Mucosa of descending colon (tissue), 3 donors: Measurements from ENCODE around the gene MINDY3. TPM values are rescaled to one million over a fixed set of nuclear protein-coding genes. Genes with fewer than 3 reads are reported as not detected.

ENCODE experiments used
- ATAC-seq: fragments of 200-7000 bp; cut with Tn5 transposase; one replicate; pipeline ENCODE4 v1.9.1; 2020; ENCODE audit warnings: mild to moderate bottlenecking, moderate library complexity
- DNase-seq, 3 donors: peaks; one replicate each; pipeline ENCODE4 v3.0.0-alpha.2; 2020
- H3K36me3 ChIP-seq: fragments of 200-600 bp; one replicate; pipeline ENCODE4 v1.8.0; 2021; ENCODE audit warnings: low read depth, mild to moderate bottlenecking
- H3K4me1 ChIP-seq: fragments of 200-600 bp; one replicate; pipeline ENCODE4 v1.8.0; 2021; ENCODE audit warnings: low read depth, mild to moderate bottlenecking
- H3K4me3 ChIP-seq: fragments of 200-600 bp; one replicate; pipeline ENCODE4 v1.8.0; 2021; ENCODE audit warnings: mild to moderate bottlenecking
- H3K9me3 ChIP-seq: fragments of 200-600 bp; one replicate; pipeline ENCODE4 v1.8.0; 2021; ENCODE audit warnings: mild to moderate bottlenecking
- intact Hi-C, 2 donors: fragments of 100-400 bp; cut with DNase I in 1 of 2; cut with micrococcal nuclease in 1 of 2; formaldehyde crosslinking; loops; one replicate each; pipeline versions ENCODE4 v1.11.0 to v1.11.1; 2022; cut with DNase I, micrococcal nuclease
- total RNA-seq, 3 donors: library from RNA; stranded (reverse); fragmentation: NEBNext Ultra II Directional in 2 of 3; extraction: Animal tissue kit (Norgen Biotek cat#: 25700) in 2 of 3; gene quantifications; one replicate each; pipeline versions ENCODE4 v1.2.1 to v1.2.4, GENCODE V29; 2021 to 2023
- TF ChIP-seq, protein P1 (sequence below): fragments of 200-600 bp; IDR thresholded peaks from one replicate; pipeline ENCODE4 v1.8.0; 2022; ENCODE audit warnings: antibody characterized with exemption, mild to moderate bottlenecking
- donor health status: DM: no; HTN: no; CAD: no; lungs with moderate emphysema.
- donor health status: DM: no; HTN: no; CAD: no.
- donor health status: DM: no; HTN: yes; CAD: no.

The MINDY3 gene
- total RNA-seq, 3 donors from 2014 or later, result 20.2 to 36.4 (median 28.4) TPM

- intact Hi-C loops, result no loop called here
- peak; percentile 60 for ATAC-seq
- no peak overlapping the region for H3K4me3 ChIP-seq
- TF ChIP-seq, protein P1, sequence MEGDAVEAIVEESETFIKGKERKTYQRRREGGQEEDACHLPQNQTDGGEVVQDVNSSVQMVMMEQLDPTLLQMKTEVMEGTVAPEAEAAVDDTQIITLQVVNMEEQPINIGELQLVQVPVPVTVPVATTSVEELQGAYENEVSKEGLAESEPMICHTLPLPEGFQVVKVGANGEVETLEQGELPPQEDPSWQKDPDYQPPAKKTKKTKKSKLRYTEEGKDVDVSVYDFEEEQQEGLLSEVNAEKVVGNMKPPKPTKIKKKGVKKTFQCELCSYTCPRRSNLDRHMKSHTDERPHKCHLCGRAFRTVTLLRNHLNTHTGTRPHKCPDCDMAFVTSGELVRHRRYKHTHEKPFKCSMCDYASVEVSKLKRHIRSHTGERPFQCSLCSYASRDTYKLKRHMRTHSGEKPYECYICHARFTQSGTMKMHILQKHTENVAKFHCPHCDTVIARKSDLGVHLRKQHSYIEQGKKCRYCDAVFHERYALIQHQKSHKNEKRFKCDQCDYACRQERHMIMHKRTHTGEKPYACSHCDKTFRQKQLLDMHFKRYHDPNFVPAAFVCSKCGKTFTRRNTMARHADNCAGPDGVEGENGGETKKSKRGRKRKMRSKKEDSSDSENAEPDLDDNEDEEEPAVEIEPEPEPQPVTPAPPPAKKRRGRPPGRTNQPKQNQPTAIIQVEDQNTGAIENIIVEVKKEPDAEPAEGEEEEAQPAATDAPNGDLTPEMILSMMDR, result no peak
- H3K9me3 ChIP-seq, result no peaks in the 10 kb centered on the region
- peaks cover 6% of the 10 kb centered on the region for H3K4me1 ChIP-seq
- DNase-seq, result no peak
- H3K36me3 ChIP-seq, result no peaks in the 10 kb centered on the region
Measured at GRCh38 chr10:15814565-15814964, 45.7 kb downstream of the MINDY3 start.

GRCh38 chr10:15813415-15813814 is 46.9 kb downstream of the MINDY3 start:
- Histone ChIP-seq H3K4me1 (peaks cover 12% of the 10 kb centered on the region), H3K36me3 (no peaks in the 10 kb centered on the region), H3K4me3 (no peak overlapping the region), H3K9me3 (no peaks in the 10 kb centered on the region)
- DNase-seq (no peak), ATAC-seq (peak; percentile 29)
- intact Hi-C loops, result no loop called here
- TF ChIP-seq, protein P1, result no peak

GRCh38 chr10:15809450-15809849 is 50.9 kb downstream of the MINDY3 start:
- intact Hi-C loops, result no loop called here
- DNase-seq, result no peak
- TF ChIP-seq, protein P1, result no peak
- H3K9me3 ChIP-seq, result no peaks in the 10 kb centered on the region
- no peak overlapping the region for H3K4me3 ChIP-seq
- no peak for ATAC-seq
- H3K4me1 ChIP-seq, result peaks cover 21% of the 10 kb centered on the region
- no peaks in the 10 kb centered on the region for H3K36me3 ChIP-seq

GRCh38 chr10:15808204-15808797 is 52.0 kb downstream of the MINDY3 start:
- Histone ChIP-seq H3K9me3 (no peaks in the 10 kb centered on the region), H3K4me1 (peaks cover 15% of the 10 kb centered on the region), H3K4me3 (no peak overlapping the region), H3K36me3 (no peaks in the 10 kb centered on the region)
- TF ChIP-seq, protein P1, result no peak
- DNase-seq (no peak), ATAC-seq (peak; percentile 88)
- intact Hi-C loops, result no loop called here

- Histone ChIP-seq H3K9me3 (peaks cover 2% of the 10 kb centered on the region), H3K4me3 (no peak overlapping the region), H3K36me3 (no peaks in the 10 kb centered on the region), H3K4me1 (peaks cover 15% of the 10 kb centered on the region)
- intact Hi-C loops, result no loop called here
- TF ChIP-seq, protein P1, result no peak
- ATAC-seq (no peak), DNase-seq (no peak)
Measured at GRCh38 chr10:15805395-15806058, 54.8 kb downstream of the MINDY3 start.
